HepG2 (cell line): Measurements from ENCODE around the gene PLCB1. TPM values are rescaled to one million over a fixed set of nuclear protein-coding genes. Genes with fewer than 3 reads are reported as not detected.

ENCODE experiments used
- CEBPB ChIP-seq: IDR thresholded peaks from 2 replicates; pipeline ENCODE4 v1.6.1; 2011; ENCODE audit warnings: low read depth, low read length, improper control_type of control experiment, borderline replicate concordance
- CEBPZ ChIP-seq: IDR thresholded peaks from 2 replicates; pipeline ENCODE4 v1.6.1; 2012; ENCODE audit warnings: low read length, improper control_type of control experiment
- CREB1 ChIP-seq, 2 experiments: fragments of 450-650 bp in 1 of 2; IDR thresholded peaks; 2 replicates each; pipeline ENCODE4 v1.6.1; 2016 to 2017; ENCODE audit warnings: control low read depth in 1 of 2, mild to moderate bottlenecking in 1 of 2, missing compliant biosample characterization in 1 of 2, missing genetic modification characterization in 1 of 2
- DBP ChIP-seq: sonication (generic); formaldehyde crosslinking; IDR thresholded peaks from 2 replicates; pipeline ENCODE4 v1.4.0; 2020; ENCODE audit warnings: missing genetic modification reagents; ENCODE audit errors: not compliant biosample characterization
- DDIT3 ChIP-seq: sonication (generic); formaldehyde crosslinking; IDR thresholded peaks from 2 replicates; pipeline ENCODE4 v1.4.0; 2020; ENCODE audit warnings: mild to moderate bottlenecking, missing genetic modification reagents
- EZH2 ChIP-seq: conservative IDR thresholded peaks from 2 replicates; pipeline ENCODE4 v1.6.1; 2012; ENCODE audit warnings: mild to moderate bottlenecking, low read depth, low read length, moderate library complexity
- FUBP1 ChIP-seq: sonication (generic); formaldehyde crosslinking; IDR thresholded peaks from 2 replicates; pipeline ENCODE4 v1.5.1; 2020; ENCODE audit warnings: missing genetic modification reagents, mild to moderate bottlenecking, borderline replicate concordance
- GTF3A ChIP-seq: sonication (generic); formaldehyde crosslinking; conservative IDR thresholded peaks from 2 replicates; pipeline ENCODE4 v1.4.0; 2020; ENCODE audit warnings: mild to moderate bottlenecking, missing genetic modification reagents
- HES4 ChIP-seq: sonication (generic); formaldehyde crosslinking; IDR thresholded peaks from 2 replicates; pipeline ENCODE4 v1.9.0; 2021; ENCODE audit warnings: mild to moderate bottlenecking, missing genetic modification reagents, borderline replicate concordance
- NFKB2 ChIP-seq: sonication (generic); formaldehyde crosslinking; IDR thresholded peaks from 2 replicates; pipeline ENCODE4 v1.4.0; 2020; ENCODE audit warnings: missing genetic modification reagents, borderline replicate concordance
- PAWR ChIP-seq: sonication (generic); formaldehyde crosslinking; IDR thresholded peaks from 2 replicates; pipeline ENCODE4 v1.4.0; 2020; ENCODE audit warnings: missing genetic modification reagents, mild to moderate bottlenecking, borderline replicate concordance
- PBX2 ChIP-seq: IDR thresholded peaks from 2 replicates; pipeline ENCODE4 v1.6.1; 2016; ENCODE audit warnings: control low read depth
- SIX4 ChIP-seq: sonication (generic); formaldehyde crosslinking; IDR thresholded peaks from 2 replicates; pipeline ENCODE4 v1.4.0; 2020; ENCODE audit warnings: missing genetic modification reagents
- TAF1 ChIP-seq: sonication (generic); formaldehyde crosslinking; IDR thresholded peaks from 2 replicates; pipeline ENCODE4 v1.4.0; 2020; ENCODE audit warnings: missing genetic modification reagents
- ZFP36L2 ChIP-seq: sonication (generic); formaldehyde crosslinking; IDR thresholded peaks from 2 replicates; pipeline ENCODE4 v1.4.0; 2020; ENCODE audit warnings: missing genetic modification reagents
- ZFP82 ChIP-seq: sonication (generic); formaldehyde crosslinking; IDR thresholded peaks from 2 replicates; pipeline ENCODE4 v1.5.1; 2020; ENCODE audit warnings: mild to moderate bottlenecking, missing genetic modification reagents, borderline replicate concordance
- ZMYM4 ChIP-seq: sonication (generic); formaldehyde crosslinking; IDR thresholded peaks from 2 replicates; pipeline ENCODE4 v1.8.1; 2023; ENCODE audit warnings: mild to moderate bottlenecking, missing genetic modification reagents
- ZNF260 ChIP-seq: sonication (generic); formaldehyde crosslinking; IDR thresholded peaks from 2 replicates; pipeline ENCODE4 v1.4.0; 2020; ENCODE audit warnings: missing genetic modification reagents, low read depth, mild to moderate bottlenecking, borderline replicate concordance
- ZNF30 ChIP-seq: sonication (generic); formaldehyde crosslinking; IDR thresholded peaks from 2 replicates; pipeline ENCODE4 v1.5.0; 2020; ENCODE audit warnings: mild to moderate bottlenecking, missing genetic modification reagents
- ZNF431 ChIP-seq: sonication (generic); formaldehyde crosslinking; IDR thresholded peaks from 2 replicates; pipeline ENCODE4 v1.9.0; 2022; ENCODE audit warnings: missing genetic modification reagents, low read depth, mild to moderate bottlenecking, borderline replicate concordance
- polyA plus RNA-seq, 8 experiments: library from polyadenylated mRNA; depleted of rRNA in 3 of 8; stranded (reverse) in 7 of 8; unstranded in 1 of 8; fragments of >200 nt; fragmentation: Illumina TruSeq in 4 of 8; extraction: Trizol in 4 of 8; gene quantifications; 2 replicates each; pipeline versions ENCODE4 v1.2.1 to v1.2.3, GENCODE V29; 2011 to 2016; ENCODE audit warnings: low read depth in 4 of 8, missing spikeins in 1 of 8, mixed read lengths in 1 of 8; ENCODE audit not compliant: insufficient read depth in 1 of 8
- total RNA-seq, 5 experiments: library from RNA; depleted of rRNA; stranded (reverse); fragments of >200 nt; fragmentation: Illumina TruSeq; extraction: Trizol; gene quantifications; 2 replicates each; pipeline ENCODE4 v1.2.3, GENCODE V29; 2016; ENCODE audit warnings: low read depth in 1 of 5

PLCB1 gene
- total and polyA plus RNA-seq, 2 of the 13 experiments (the other 11 are each of a cell fraction or from before 2014, with no cell fraction given): 42.4 to 55.9 TPM

- TF ChIP-seq HES4 (CRISPR knock-in tag) (no peak), TAF1 (no peak), PAWR (no peak), ZNF260 (CRISPR knock-in tag) (no peak), PBX2 (CRISPR knock-in tag) (no peak), FUBP1 (CRISPR knock-in tag) (no peak), DDIT3 (CRISPR knock-in tag) (no peak), ZMYM4 (CRISPR knock-in tag) (peak; percentile 80), GTF3A (CRISPR knock-in tag) (no peak), DBP (no peak), ZNF431 (CRISPR knock-in tag) (no peak), ZNF30 (CRISPR knock-in tag) (no peak), ZFP36L2 (CRISPR knock-in tag) (no peak), NFKB2 (no peak), CREB1 (IDR thresholded peaks at IDR 0.05) (no peak), CREB1 (CRISPR knock-in tag; IDR thresholded peaks at IDR 0.05) (no peak), ZFP82 (CRISPR knock-in tag) (peak; percentile 53; the same call in 1 of the 2 replicates), CEBPZ (no peak), SIX4 (CRISPR knock-in tag) (0 out of 2 replicates have a peak, but pooled peaks have one; percentile 14), CEBPB (peak; percentile 60; the same call in 1 of the 2 replicates), EZH2 (no peak)
Observed at GRCh38 chr20:8366303-8366923, 234.3 kb downstream of the PLCB1 start (continued).
